ENCODE measurements around the gene VRK1.

VRK1 gene

DNA sequence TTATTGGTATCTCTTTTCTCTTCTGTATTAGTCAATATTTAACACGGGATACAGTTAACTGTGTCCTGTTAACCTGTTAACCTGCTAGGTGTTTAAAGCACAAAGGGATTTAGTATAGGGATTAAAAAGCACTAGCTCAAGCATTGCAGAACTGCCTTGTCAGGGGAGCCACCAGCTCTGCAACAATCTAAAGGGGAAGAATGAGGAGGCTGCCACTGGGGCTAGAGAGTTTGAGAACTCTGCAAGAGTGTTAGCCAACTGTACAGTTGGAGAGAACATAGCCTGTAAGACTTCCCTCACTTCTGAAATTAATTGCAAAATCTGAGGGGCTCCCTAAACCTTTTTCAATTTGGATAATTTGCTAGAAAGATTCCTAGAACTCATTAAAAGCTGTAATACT, 6.5 kb upstream of the VRK1 start:
- DNase-seq (ENCODE audit: low read depth), result no peak

DNA sequence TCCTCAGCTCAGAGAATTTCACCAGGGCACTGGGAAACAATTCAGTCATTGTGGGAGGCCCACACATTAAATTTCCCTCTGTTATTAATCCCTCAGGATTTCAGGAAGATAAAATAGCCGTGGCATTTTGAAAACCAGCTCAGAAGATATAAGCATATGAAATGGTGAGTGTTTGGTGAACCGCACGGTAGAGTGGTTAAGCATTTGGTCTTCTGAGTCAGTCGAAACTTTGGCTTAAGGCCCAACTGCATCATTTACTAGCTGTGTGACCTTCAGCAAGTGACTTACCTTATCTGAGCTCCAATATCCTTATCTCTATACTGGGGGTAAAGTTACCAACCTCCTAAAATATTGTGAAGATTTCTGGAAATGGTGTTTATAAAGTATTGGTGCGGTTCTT, 5.2 kb upstream of the VRK1 start:
- DNase-seq (ENCODE audit: low read depth), result no peak

DNA sequence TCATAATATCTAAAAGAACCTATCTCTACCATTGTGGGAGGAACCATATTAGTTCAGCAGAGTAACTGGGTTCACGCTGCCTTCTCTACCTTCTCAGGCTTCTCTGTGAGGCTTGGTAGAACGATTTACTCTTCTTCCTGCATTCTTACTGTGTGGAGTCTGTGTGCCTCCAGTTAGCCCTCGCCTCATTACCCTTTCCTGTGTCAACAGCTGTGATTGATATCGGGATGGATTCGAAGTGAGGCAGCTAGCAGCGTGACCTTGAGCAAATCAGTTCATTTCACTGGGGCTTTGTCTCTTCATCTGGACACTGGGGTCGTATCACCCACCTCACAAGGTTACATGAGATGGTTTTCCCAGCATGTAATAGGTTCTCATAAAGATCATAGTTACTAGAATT, 4.6 kb upstream of the VRK1 start:
- DNase-seq (ENCODE audit: low read depth), result no peak

DNA sequence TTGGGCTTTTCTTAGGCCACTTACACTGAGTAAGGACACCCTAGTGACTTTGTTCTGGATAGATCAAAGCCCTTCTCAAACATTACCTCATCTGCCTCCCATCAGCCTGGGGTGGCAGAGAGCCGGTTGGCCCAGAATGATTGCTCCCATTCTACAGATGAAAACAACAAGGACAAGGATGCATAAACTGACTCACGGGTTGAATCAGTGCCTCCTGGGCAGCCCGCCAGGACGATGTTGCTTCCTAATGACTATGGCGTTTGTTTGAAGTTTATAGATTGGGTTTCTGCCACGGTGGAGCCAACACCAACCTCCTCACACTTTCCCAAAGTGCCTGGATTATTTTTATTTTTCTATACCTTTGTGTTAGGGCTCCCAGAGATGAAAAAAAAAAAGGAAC, 3.6 kb upstream of the VRK1 start:
- DNase-seq (ENCODE audit: low read depth), result no peak

DNA sequence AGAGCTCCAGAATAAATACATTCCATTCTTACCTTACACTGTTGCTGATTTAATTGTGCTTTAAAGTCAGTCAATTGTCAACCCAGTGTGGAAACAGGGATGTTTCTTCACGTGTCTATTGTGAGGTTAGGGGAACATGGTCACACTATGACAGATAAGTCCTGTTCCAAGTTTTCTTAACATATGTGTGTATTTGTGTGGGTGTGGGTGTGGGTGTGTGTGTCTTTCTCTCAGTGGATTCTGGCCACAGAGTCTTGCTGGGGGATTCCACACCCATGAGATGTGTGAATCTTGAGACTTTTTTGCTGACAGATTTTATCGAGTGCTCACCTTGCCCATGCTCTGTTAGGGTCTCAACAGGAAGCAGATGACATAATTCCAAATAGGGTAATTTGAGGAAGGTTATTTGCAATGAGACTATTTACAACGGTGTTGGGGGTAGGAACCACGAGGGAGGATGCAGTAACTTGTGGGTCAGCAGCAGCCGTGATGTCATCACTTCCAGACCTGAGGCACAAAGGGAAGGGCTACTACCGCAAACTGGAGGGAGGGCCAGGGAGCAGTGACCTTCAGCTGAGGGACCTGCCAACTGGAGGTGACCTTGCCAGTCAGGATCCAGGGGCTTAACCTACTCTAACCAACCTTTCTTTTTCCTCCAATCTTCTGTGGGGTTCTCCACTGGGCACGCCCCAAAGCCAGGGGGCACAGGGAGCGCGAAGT, 1.9 kb upstream of the VRK1 start:
- no peak for DNase-seq (ENCODE audit: low read depth)

DNA sequence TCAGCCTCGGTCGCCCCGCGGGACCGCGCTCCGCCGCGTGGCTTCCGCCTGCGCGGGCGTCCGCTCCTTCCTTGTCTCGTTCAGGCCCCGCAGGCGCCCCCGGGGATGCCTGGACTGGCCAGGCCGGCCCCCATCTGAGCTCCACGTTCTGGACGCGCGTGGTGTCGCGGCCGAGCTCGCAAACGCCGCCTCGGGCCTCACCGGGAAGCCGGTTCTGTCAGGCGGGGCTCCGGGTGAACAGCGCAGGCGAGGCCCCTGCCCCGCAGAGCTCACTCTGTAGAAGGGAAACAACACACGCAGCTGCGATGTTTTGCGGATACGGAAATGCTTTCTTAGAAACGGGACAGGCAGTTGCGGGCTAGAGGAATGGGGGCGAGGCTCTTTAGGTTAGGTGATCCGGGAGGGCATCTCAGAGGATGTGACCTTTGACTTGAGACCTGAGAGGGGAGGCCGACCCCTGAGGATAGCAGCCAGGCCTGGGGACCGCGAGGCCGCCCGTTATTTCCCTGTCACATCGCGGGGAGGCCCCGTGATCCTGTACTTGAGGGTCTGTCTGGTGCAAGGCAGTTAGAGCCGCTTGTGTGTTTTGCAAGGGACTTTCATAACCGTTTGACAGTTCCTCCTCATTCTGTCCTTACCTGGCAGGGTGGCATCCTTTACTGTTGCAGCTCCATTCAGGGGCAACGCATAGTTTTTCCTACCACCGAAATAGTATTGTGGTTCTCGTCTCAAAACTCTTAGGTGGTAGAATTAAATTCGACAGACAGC, 584 bp downstream of the VRK1 start:
- no peak for DNase-seq (ENCODE audit: low read depth)

DNA sequence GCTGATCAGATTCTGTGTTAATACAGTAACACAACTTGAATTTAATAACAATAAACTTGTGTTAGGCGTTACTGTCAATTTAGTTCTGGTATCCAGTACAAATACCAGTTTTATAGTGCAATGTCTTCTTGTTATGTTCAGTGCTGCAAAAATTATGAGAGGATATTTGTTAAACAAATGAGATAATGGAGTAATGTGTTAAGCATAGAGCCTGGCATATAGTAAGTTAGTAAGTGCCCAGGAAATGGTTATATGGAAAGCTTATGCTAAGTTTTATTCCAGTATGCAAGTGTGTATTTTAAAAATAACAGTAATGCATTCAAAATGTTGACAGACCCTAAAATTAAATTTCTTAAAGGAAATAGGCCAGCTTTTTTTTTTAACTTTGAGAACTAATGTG, 1.8 kb downstream of the VRK1 start:
- DNase-seq (ENCODE audit: low read depth), result no peak

DNA sequence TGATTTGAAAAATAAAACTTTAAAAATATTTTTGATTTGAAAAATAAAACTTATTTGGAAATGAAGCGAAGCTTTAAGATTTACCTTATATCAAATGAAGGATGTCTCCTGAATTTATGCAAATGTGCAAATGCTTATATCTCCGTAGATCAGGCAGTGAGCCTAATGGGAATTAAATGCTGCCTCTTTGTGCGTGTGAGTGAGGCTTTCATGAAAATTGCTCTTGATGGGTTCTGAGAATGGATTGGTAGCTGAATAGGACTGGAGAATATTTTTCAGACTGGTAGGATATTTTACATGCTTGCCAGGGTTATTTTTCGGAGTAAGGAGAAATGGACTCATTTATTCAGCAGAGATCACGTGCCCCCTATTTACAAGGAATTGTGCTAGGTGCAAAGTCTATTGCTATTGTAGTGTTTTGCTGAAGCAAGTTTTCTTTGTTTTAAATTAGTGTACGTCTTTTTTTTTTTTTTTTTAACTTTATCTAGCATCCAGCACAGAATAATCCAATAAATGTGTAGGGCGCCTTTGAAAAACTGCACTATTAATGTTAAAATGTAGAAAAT, 2.4 kb downstream of the VRK1 start:
- DNase-seq (ENCODE audit: low read depth), result no peak

DNA sequence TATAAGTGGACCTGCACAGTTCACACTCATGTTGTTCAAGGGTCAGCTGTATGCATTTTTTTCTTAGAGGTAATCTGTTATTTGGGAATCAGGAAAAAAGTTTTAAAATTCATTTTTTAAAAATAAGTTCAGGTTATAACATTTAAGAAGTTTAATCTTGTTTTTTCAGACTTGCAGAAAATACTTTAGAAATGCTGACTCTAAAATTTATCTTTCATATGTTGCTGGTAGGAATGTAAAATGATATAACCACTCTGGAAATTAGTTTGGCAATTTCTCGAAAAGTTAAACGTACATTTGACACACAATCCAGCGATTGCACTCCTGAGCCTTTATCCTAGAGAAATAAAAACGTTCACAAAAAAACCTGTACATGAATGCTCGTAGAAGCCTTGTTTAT, 4.7 kb downstream of the VRK1 start:
- no peak for DNase-seq (ENCODE audit: low read depth)

DNA sequence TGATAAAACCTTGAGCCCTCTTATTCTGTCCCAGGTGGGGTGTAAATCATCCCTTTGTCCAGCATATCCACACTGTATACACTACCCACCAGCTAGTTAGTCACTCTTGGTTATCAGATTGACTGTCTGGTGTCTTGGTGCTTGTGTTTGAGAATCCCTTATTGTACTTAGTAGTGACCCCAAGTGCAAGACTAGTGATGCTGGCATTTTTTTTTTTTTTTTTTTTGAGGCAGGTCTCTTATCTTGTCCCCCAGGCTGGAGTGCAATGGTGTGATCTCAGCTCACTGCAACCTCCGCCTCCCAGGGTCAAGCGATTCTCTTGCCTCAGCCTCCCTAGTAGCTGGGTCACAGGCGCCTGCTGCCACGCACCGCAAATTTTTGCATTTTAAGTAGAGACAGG, 5.8 kb downstream of the VRK1 start:
- no peak for DNase-seq (ENCODE audit: low read depth)

DNA sequence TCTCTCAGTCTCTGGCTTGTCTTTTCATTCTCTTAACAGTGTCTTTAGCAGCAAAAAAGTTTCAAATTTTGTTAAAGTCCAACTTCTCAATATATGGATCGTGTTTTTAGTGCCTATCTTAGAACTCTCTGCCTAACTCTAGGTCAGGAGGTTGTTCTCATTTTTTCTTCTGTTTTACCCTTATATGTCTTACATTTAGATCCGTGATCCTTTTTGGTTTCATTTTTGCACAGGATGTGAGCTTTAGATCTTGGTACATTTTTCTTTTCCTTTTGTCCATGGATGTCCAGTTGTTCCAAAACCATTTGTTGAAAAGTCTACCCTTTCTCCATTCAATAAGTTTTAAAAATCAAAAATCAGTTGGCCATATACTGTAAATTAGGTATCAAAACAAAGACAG, 6.8 kb downstream of the VRK1 start:
- no peak for DNase-seq (ENCODE audit: low read depth)

DNA sequence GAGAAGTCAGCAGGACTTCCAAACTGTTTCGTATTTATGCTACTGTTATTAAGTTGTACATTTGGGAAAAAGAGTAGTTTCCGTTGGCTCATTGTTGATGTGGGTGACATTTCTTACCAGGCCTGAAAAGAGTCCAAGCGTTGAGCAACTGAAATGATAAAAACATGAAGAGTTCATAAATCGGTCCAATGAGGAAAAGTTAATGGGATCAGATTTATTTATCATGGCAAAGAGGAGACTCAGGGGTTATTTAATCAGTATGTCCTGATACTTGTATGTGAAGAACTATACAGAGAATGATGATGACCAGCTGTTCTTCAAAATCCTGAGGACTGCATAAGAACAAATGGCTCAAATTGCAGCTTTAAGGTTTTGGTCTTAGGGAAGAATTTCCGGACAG, 7.7 kb downstream of the VRK1 start:
- DNase-seq (ENCODE audit: low read depth), result no peak

DNA sequence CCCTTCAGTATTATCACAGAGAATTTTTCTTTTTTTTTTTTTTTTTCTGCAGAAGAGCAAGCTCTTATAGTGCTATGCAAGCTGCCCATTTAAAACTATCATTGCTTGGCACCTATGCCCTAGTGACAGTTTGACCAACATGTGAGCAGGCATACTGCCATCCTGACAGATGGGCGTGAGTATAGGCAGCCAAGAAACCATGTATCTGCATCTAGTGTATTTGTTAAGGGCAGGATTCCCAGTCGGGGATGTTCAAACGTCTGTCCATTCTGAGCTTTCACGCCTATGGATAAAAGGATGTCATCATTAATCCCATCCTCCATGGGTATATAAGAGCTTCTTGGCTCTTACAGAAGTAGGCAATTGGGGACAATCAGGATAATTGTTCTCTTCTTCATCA, 8.8 kb downstream of the VRK1 start:
- DNase-seq (ENCODE audit: low read depth), result no peak

DNA sequence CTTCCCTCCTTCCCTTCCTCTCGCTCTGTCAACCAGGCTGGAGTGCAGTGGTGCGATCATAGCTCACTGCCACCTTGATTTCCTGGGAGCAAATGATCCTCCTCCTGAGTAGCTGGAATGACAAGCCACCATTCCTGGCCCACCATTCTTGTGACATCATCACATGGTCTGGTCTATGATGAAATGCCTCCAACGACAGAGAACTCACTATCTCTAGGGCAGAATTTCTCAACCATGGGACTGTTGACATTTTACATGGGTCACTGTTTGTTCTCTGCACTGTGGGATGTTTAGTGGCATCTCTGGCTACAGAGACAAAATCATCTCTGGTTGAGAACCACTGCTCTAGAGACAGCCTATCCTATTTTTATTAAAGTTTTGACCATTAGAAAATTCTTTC, 9.7 kb downstream of the VRK1 start:
- DNase-seq (ENCODE audit: low read depth), result no peak

DNA sequence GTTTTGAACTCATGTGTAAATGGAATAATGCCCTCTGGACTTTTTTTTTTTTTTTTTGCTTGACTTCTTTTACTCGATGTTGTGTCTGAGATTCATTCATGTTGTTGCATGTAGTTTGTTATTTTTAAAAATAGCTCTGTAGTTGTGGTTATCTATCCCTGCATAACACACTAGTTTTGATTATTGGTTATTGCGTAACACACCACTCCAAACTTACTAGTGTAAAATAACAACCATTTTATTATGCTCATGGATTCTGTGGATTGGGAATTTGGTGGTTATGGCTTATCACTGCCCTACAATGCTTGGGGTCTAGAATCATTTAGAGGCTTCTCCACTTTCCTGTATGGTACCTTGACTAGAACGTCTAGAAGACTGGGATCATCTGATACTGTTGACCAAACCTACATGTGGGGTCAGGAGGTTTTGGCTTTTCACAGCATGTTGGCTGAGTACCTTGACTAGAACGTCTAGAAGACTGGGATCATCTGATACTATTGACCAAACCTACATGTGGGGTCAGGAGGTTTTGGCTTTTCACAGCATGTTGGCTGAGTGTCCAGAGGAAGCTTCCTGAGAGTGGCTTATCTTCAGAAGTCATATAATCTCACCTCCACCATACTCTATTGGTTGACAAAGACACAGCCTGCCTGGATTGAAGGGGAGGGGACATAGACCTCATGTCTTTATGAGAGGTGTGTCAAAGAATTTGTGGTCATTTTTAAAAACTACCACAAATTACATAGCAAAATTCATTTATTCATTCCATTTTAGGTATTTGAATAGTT, 11.6 kb downstream of the VRK1 start:
- DNase-seq (ENCODE audit: low read depth), result no peak

DNA sequence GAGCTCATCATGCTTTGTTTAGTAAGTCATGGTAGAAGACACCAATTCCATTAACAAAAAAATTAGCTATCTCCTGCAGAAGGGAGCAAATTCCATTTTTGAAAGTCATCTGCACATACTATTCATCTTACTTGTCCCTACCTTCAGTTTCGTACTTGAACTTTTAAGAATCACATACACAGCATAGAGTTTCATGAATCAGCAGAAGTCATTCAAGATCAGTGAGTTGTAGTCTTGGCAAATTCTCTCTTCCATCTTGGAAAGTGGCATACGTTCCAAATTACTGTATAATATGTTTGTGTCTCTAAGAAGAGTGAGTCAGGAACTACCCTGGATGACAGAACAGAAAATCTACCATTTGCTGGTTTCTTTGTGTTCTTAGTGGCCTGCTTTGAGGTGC, 14.1 kb downstream of the VRK1 start:
- DNase-seq (ENCODE audit: low read depth), result no peak

DNA sequence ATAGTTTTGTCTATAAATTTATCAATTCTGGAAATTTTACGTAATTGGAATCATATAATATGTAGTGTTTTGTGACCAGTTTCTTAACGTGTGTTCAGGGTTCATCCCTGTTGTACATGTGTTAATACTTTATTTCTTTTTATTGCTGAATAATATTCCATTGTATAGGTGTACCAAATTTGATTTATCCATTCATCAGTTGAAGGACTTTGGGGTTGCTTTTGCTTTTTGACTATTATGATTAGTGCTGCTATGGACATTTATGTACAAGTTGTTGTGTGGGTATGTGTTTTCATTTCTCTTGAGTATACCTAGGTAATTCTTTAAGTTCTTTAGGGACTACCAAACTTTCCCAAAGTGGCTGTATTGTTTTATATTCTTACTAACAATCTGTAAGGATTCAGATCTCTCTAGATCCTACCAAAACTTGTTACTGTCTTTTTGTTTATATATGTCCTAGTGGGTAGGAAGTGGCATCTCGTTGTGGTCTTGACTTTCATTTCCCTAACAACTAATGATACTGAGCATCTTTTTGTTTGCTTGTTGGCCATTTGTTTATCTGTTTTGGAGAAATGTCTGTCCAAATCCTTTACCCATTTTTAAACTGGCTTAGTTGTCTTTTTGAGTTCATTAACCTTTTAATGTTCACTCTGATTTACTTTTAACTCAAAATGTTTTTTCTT, 14.9 kb downstream of the VRK1 start:
- no peak for DNase-seq (ENCODE audit: low read depth)

DNA sequence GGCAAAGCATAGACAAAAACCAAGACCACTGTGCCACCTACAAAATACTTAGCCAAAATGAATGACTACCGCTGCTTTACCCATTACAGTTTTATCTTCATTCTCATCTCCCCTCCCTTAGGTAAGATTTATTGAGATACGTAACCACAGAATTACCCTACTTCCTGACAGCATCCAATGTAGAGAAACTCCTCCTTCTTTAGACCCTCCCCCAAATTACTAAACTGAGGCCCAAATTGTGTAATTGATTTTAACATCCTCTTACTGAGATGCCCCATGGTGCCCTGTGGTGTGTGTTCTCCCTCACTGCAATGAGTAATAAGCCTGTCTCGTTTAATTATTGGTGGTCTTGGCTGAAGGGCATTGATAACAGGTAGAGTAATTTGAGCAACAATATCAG, 19.1 kb downstream of the VRK1 start:
- DNase-seq (ENCODE audit: low read depth), result no peak

DNA sequence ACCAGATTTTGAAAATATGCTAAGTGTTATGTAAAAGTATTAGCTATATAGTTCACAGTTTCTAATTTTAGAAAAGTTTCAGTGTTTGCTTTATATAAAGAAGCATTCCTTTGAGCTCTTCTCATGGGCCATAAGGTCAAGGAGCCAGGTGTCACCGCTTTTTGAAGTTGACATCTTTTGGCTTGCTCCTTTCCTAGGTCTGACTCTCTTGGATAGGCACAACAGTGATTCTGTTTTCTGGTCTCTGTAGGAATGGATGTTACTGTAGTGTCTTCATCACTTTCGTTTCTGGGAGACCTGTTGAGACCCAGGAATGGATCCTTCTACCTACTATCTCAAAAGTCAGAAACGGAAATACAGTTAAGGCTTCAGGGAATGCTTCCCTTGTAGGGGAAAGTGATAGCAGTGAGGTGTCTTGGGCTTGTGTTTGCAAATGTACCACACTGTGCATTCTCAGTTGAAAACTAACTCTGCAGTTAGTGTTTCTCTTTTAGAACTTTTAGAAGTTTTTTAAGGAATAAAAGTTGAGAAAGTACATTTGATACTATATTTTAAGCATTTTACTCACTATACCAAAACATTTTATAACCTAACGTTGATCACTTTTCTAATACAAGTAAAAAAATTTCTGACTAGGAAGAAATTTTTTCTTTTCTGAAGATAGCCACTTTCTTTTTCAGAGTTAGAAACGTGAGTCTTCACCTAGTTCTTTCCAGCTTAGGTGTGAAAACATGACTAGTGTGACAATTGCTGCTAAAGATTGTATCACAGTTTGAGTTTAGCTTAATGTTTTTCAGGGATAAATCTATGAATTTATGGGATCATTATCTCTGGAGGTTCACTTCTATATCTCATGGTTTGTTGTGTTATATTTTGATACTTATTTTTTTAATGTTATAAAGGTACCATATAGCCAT, 20.8 kb downstream of the VRK1 start:
- DNase-seq (ENCODE audit: low read depth), result no peak

DNA sequence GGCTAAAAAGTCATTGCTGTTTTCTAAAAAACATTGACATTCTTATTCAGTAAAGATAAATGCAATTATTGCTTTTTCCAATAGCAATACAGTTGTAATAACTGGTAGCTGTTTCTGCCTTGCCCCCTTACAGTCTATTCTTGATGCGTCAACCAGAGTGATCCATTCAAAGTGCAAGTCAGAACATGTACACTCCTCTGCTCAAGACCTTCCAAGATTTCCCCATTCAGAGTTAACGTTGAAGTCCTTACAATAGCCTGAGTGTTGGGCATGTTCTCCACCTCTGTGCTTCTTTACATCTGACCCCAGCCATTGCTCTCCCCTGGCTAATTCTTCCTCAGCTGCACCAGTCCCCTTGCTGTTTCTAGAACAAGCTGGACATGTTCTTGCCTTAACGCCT, 24.3 kb downstream of the VRK1 start:
- DNase-seq (ENCODE audit: low read depth), result no peak

DNA sequence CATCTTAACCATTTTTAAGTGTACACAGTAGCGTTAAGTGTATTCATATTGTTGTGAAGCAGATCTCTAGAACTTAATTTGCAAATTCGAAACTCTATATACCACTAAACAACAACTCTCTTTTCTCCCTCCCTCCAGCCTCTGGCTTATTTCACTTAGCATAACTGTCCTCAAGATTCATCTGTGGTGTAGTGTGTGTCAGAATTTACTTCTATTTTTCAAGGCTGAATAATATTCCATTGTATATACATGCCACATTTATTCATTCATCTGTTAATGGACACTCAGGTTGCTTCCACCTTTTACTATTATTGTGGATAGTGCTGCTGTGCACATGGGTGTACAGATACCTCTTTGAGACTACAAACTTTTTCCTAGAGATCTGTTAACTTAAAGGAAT, 26.5 kb downstream of the VRK1 start:
- no peak for DNase-seq (ENCODE audit: low read depth)
